ENCODE results near the gene SLC22A2. TPM values are rescaled to one million over a fixed set of nuclear protein-coding genes. Genes with fewer than 3 reads are reported as not detected.
"Not testable (repeated sequence)": the region's sequence is repeated elsewhere in the genome, so short reads cannot be mapped to it uniquely, and the experiment has no call there.

The SLC22A2 gene
- total RNA-seq, result not detected

DNA sequence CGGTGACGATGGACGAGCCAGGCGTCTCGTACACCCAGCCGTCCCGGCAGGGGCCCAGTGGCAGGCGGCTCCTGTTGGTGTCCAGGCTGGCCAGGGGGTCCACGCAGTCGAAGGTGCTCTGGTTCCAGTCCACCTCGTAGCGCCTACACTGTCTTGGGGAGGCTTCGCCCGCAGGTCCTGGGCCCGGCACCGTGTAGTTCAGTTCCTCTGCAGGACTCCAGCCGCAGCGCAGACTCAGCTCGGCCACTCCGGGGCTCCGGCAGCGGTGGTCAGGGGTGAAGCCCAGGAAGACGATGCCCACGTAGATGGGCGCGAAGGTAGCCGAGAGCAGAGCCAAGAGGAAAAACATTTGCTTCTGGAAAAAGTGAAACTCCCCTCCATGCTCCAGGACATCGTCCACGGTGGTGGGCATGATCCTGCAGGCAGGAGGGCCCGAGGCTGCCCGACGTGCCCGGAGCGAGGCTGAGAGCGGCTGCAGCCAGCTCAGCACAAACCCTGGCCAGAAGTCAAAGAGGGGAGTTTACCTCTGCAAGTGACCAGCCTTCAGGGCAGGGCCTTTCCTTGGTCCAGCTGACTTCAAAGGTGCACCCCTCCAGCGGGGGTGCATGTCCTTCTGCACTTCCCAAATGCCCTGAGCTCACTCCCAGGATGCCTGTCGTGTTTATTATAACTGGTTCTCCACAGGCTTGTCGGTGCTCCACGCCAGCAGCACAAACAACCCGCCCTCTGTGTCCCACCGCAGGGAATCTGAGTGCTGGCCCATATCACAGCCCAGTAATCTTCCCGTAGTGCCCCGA, at the start of gene SLC22A2:
SLC22A2 (minus strand) TSS at position 476 of the 797 bp plus-strand sequence; CDS start at position 412, 64 bp downstream.
- TF ChIP-seq POLR2A (IDR thresholded peaks at IDR 0.05) (no peak), POLR2AphosphoS5 (IDR thresholded peaks at IDR 0.05) (no peak)
- TF ChIP-seq, protein P1, sequence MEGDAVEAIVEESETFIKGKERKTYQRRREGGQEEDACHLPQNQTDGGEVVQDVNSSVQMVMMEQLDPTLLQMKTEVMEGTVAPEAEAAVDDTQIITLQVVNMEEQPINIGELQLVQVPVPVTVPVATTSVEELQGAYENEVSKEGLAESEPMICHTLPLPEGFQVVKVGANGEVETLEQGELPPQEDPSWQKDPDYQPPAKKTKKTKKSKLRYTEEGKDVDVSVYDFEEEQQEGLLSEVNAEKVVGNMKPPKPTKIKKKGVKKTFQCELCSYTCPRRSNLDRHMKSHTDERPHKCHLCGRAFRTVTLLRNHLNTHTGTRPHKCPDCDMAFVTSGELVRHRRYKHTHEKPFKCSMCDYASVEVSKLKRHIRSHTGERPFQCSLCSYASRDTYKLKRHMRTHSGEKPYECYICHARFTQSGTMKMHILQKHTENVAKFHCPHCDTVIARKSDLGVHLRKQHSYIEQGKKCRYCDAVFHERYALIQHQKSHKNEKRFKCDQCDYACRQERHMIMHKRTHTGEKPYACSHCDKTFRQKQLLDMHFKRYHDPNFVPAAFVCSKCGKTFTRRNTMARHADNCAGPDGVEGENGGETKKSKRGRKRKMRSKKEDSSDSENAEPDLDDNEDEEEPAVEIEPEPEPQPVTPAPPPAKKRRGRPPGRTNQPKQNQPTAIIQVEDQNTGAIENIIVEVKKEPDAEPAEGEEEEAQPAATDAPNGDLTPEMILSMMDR (IDR thresholded peaks at IDR 0.05), result no peak
- Histone ChIP-seq H3K36me3 (no peaks in the 10 kb centered on the region), H3K27me3 (replicated peaks; ENCODE audit: insufficient read depth) (no peaks in the 10 kb centered on the region), H3K9me3 (no peaks in the 10 kb centered on the region), H3K27ac (no peak within 1 kb of the TSS), H3K4me1 (replicated peaks) (no peaks in the 10 kb centered on the region), H3K4me3 (no peak within 1 kb of the TSS)
- 92% methylated on average over 43 of the region's 43 CpGs for WGBS
- no peak for DNase-seq (ENCODE audit: low spot score)
- intact Hi-C loops (cut with DNase I), result no loop called here

DNA sequence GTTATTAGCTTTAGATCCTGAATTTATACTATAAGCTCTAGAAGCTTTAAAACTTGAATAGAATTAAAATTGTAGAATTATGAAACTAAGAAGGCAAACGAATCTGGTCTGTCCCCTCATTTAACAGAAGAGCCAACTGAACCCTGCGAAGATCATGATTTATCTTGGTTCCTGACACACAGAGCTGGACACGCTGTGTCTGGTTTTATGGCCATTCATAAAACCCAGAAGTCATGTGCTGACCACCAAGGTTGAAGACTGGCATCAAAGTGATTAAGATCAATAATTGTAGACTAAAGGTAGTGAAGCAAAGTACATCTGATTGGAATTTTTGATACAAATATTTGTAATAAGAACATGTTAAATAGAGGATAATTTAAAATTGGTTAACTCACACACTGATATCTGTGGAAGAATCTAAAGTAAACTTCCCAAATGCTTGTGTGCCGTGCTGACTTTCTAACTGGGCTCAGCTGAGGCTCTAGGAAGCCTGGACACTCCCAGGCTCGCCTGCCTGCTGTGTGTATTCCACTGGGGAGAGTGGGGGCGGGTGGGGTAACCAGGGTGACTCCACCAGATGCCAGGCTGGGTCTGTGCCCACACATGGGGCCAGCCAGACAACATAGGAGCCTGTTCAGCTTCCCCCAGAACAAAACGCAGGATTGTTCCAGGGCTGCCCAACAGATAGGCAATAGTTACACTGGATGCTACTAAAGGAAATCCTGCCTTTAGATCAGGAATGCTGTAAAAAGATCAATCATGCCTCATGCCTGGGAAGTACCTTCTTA, 47.5 kb upstream of the SLC22A2 start:
- WGBS, result 13% methylated on average over 7 of the region's 7 CpGs
- peak; percentile 28 for DNase-seq (ENCODE audit: low spot score)

DNA sequence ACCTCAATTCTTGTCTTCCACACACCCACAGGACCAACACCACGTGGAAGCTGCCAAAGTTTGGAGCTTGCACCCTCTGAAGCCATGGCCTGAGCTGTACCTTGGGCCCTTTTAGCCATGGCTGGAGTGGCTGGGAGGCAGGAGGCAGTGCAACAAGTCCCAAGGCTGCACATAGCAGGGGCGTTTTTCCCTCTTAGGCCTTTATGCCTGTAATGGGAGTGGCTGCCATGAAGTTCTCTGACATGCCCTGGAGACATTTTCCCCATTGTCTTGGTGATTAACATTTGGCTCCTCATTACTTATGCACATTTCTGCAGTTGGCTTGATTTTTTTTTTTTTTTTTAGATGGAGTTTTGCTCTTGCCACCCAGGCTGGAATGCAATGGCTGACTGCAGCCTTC, 45.2 kb upstream of the SLC22A2 start:
- Histone ChIP-seq H3K4me3 (no peak overlapping the region), H3K27ac (no peak overlapping the region), H3K36me3 (no peaks in the 10 kb centered on the region), H3K9me3 (no peaks in the 10 kb centered on the region), H3K27me3 (replicated peaks; ENCODE audit: insufficient read depth) (no peaks in the 10 kb centered on the region), H3K4me1 (replicated peaks) (peaks cover 4% of the 10 kb centered on the region)
- no peak for DNase-seq (ENCODE audit: low spot score)
- no peak for TF ChIP-seq POLR2A (IDR thresholded peaks at IDR 0.05)
- TF ChIP-seq, protein P1 (IDR thresholded peaks at IDR 0.05), result no peak
- no peak for TF ChIP-seq POLR2AphosphoS5 (IDR thresholded peaks at IDR 0.05)
- intact Hi-C loops (cut with DNase I), result no loop called here
- WGBS, result 73% methylated on average over 2 of the region's 2 CpGs

More for the DNA sequence above, 47.5 kb upstream of the SLC22A2 start:
- H3K27me3 ChIP-seq (replicated peaks; ENCODE audit: insufficient read depth), result no peaks in the 10 kb centered on the region
- no peak overlapping the region for H3K4me3 ChIP-seq
- H3K36me3 ChIP-seq, result no peaks in the 10 kb centered on the region
- no peaks in the 10 kb centered on the region for H3K9me3 ChIP-seq
- peaks cover 4% of the 10 kb centered on the region for H3K4me1 ChIP-seq (replicated peaks)
- TF ChIP-seq, protein P1 (IDR thresholded peaks at IDR 0.05), result no peak
- TF ChIP-seq POLR2AphosphoS5 (IDR thresholded peaks at IDR 0.05) (peak; percentile 43), POLR2A (IDR thresholded peaks at IDR 0.05) (no peak)
- H3K27ac ChIP-seq, result no peak overlapping the region
- intact Hi-C loops (cut with DNase I), result no loop called here

DNA sequence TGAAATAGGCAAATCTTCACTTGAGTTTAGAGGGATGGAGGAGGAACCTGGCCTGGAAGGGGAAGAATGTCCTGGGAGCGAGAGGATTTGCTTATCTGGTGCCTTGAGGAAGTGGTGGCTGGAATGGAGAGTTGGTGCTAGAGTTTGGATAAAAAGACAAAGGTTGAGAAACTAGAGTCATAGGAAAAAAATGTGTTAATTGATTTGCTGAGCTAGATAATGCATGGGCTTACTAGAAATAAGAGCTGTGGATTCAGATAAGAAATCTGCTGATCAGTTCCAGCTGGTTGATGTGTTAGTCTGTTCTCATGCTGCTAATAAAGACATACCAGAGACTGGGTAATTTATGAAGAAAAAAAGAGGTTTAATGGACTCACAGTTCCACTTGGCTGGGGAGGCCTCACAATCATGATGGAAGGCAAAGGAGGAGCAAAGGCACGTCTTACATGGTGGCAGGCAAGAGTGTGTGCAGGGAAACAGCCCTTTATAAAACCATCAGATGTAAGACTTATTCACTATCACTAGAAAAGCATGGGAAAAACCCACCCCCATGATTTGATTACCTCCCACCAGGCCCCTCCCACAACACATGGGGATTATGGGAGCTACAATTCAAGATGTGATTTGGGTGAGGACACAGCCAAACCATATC, 43.9 kb upstream of the SLC22A2 start:
- DNase-seq (ENCODE audit: low spot score); H3K27me3 ChIP-seq (replicated peaks; ENCODE audit: insufficient read depth); intact Hi-C loops (cut with DNase I); H3K27ac ChIP-seq; H3K9me3 ChIP-seq; H3K4me3 ChIP-seq; H3K4me1 ChIP-seq (replicated peaks); H3K36me3 ChIP-seq: not testable (repeated sequence)
- WGBS, result 76% methylated on average over 2 of the region's 2 CpGs

DNA sequence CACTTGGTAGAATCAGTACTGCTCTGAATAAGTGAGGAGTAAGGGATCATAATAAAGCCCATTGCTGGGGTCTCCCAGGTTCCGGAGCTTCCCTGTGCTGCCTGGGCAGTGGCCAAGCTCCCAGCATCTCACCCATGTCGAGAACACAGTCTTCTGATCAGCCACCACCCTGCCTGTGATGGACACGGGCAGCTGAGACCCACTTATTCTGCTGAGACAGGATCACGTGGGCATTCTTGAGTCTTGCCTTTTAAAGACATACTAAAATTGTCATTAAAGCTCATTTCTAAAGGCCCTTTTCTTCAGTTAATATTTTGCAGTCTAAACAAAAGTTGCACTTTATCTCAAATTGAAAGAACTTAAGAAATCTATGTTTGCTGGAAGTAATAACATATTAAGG, 42.7 kb upstream of the SLC22A2 start:
- TF ChIP-seq, protein P1 (IDR thresholded peaks at IDR 0.05), result no peak
- TF ChIP-seq POLR2AphosphoS5 (IDR thresholded peaks at IDR 0.05), result no peak
- TF ChIP-seq POLR2A (IDR thresholded peaks at IDR 0.05), result no peak
- H3K27ac ChIP-seq, result no peak overlapping the region
- H3K4me3 ChIP-seq, result no peak overlapping the region
- no peak for DNase-seq (ENCODE audit: low spot score)
- no peaks in the 10 kb centered on the region for H3K27me3 ChIP-seq (replicated peaks; ENCODE audit: insufficient read depth)
- H3K9me3 ChIP-seq, result no peaks in the 10 kb centered on the region
- peaks cover 2% of the 10 kb centered on the region for H3K4me1 ChIP-seq (replicated peaks)
- intact Hi-C loops (cut with DNase I), result no loop called here
- H3K36me3 ChIP-seq, result no peaks in the 10 kb centered on the region
- 38% methylated on average over 4 of the region's 4 CpGs for WGBS
